Endometrium (tissue), 2 donors: ENCODE measurements around the gene JMJD8.
"Not testable (repeated sequence)": the region's sequence is repeated elsewhere in the genome, so short reads cannot be mapped to it uniquely, and the experiment has no call there.

Experiments
- FAIRE-seq: peaks from 2 replicates; lab custom pipeline; 2012; peaks lifted over from hg19 to GRCh38; lab: Jason Lieb, UNC
- donor health status: control.
- donor health status: control.

JMJD8 gene

DNA sequence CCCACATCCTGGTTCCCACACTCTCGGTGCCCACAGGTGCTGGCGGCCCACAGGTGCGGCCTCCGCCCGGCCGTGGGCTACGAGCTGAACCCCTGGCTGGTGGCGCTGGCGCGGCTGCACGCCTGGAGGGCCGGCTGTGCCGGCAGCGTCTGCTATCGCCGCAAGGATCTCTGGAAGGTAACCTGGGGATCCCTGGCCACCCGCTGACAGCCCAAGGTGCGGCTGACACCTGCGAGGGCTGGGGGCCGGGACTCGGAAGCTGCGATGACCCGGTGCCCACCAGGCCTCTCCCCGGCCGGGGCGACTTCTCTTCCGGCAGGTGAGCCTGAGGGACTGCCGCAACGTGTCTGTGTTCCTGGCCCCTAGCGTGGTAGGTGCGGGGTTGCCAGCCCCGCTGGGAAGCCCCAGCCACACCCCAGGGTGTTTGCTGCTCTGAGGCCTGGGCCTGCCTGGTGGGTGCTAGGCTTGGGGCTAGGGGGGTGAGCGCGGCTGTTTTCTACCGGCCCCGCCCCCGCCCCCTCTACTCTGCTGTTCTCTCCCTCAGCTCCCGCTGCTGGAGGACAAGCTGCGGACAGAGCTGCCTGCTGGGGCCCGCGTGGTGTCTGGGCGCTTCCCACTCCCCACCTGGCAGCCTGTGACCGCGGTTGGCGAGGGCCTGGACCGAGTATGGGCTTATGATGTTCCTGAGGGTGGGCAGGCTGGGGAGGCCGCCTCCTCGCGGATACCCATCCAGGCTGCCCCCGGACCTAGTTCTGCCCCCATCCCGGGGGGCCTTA, 37.8 kb upstream of the JMJD8 start:
- no peak for FAIRE-seq

DNA sequence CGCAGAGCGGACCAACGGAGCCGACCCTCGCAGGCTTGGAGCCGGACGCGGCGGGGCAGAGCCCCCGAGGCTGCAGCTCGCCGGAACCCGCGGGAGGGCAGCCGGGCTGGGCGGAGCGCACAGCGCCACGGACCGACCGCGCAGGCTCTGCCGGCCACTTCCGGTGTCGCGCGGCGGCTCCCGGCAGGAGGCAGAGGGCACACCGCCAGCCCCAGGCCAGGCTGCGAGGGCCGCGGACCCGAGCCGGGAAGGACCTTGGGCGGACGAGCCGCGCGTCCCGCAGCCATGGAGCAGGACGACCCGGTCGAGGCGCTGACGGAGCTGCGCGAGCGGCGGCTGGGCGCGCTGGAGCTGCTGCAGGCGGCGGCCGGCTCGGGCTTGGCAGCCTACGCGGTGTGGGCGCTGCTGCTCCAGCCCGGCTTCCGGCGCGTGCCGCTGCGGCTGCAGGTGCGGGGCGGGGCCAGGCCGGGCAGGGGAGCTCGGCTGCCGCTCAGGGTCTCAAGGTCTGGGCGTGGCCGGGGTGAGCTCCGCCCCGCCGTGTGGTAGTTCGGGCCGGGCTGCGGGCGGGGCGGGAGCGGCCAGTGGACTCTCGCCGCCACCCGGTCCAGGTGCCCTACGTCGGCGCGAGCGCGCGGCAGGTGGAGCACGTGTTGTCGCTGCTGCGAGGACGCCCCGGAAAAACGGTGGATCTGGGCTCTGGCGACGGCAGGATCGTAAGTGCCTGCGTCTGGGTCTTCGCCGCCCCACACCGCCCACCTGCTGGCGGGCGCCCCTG, 37.0 kb upstream of the JMJD8 start, which contains the start of gene ANTKMT:
Gene ANTKMT, plus strand, starts transcription at position 157 of the 775 bp plus-strand sequence. Its CDS starts 129 bp downstream, at position 286.
- FAIRE-seq, result no peak

DNA sequence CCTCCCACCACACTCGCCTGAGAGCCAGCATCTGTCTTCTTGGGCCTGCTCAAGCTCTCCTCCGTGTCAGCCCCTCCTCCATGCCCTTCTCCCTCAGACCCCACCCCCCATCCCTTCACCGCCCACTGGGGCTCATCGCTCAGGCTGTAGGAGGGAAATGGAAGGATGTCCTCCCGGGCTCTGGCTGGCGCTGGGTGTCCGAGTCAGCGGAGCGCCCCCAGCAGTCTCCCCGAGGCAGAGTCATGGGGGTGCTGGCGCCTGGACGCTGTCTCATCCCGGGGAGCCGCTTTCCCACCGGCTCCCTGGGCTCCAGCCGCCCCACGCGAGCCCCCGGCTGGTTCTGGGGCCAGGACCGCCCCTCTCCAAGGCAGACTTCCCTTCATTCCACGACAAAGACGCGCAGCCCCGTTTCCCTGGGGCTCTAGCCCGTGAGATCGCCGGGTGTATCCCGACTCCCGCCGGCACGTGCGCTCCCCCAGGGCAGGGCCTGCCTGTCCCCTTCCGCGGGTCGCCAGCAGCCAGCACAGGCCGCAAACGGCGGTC, 36.4 kb upstream of the JMJD8 start:
- FAIRE-seq, result no peak

DNA sequence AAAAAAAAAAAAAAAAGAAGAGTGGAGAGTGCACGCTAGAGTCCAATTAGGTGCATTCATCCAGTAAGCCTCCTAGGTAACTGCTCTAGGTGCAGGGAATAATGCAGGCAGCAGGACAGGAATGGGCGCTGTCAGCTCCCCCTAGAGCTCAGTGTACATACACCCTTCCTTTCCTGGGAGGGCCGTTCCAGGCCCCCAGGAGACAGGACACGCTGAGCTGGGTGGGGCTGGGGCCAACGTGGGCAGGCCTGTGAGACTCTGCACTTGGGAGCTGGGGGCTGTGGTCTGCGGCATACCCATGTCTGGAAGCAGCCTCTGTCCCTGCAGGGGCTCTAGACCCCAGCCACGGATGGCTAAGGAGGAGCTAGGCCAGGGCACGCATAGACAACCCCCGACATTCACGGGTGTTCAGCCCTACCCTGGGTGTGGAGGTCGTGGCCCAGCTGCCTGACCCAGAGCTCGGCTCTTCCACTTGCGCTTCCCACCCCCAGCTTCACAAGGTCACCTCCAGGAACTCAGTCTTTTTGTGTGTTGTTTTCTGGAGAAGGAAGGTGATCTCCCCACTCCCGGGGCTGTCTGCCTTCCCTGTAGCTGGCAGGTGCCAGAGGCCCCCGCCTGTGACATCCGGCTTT, 35.8 kb upstream of the JMJD8 start:
- FAIRE-seq, result no peak

DNA sequence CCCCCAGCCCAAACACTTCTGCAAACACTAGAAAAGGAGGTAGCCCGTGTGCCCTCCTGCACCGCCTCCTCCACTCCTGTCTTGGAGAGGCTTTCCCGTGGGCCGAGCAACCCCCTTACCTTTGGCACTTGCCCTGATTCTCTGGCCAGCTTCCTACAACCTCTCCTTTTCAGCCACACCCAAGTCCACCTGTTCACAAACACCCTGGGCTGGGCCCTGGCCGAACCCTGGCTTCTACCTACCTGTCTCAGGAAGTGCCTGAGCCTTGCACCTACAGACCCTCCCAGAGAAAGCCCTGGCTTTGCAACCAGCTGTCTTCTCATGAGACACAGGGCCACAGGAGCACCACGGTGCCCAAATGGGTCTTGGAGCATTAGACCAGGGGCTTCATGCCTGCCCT, 34.8 kb upstream of the JMJD8 start:
- no peak for FAIRE-seq

DNA sequence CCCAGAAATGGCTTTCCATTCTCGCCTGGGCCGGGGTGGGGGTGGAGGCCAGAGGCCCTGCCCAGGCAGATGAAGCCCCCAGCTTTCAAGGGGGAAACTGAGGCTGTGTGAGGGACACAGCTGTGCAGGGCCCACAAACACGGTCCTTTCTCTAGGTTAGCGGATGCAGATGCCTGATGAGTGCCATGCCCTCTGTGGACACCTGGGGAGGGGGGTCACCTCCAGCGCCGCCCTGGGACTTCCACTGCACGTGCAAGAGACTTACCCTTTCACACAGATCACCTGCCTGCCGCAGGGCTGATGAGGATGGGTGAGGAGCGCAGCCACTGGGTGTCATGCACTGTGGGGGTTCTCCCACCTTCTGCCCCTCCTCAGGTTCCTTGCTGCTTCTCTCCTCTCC, 34.3 kb upstream of the JMJD8 start:
- FAIRE-seq, result no peak

DNA sequence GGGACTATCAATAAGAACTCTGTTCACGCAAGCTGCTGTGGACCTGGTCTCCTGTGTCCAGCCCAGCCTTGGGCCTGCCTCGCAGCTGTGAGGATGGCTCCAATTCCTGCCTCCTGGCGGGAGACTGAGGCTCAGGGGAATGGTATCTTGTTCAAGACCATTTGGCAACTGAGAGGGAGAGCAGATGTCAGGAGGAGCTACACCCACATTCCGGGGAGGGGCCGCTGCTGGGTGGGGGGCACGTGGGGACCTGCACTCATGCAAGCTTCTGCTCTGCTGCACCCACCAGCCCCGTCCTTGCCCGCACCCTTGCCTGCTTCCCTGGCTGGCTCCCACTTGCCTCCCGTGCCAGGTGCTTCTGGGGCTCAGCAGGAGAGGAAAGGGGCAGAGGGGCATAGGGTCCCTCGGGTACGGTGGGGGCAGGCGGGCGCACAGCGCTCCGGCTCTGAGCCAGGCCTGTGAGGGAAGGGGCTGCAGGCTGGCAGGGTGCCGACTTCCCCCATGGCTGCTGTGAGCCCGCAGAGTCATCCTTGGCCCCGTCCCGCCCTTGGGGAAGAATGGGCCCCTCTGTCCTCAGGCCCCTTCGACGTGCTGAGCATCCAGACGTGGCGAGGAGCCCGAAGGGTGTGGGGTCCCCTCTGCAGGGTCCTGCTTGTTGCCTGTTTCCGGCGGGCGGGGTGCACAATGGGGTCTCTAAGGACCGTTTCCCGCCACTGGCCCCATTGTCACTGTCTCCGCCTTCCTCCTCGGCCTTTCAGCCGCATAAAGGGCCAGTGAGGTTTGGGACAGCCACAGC, 33.5 kb upstream of the JMJD8 start:
- no peak for FAIRE-seq

DNA sequence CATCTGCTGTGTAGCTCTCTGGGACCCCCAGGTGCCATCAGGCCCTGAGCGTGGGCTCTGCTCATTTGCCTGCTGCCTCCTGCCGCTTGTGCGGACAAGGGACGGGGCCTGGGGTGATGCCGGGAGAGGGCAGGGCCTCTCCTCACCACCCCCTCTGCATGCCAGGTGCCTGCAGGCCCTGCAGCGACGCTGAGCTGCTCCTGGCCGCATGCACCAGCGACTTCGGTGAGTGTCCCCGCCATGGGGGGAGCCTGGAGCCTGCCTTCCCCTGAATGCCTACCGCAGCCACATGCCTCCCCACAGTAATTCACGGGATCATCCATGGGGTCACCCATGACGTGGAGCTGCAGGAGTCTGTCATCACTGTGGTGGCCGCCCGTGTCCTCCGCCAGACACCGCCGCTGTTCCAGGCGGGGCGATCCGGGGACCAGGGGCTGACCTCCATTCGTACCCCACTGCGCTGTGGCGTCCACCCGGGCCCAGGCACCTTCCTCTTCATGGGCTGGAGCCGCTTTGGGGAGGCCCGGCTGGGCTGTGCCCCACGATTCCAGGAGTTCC, 32.7 kb upstream of the JMJD8 start:
- FAIRE-seq, result no peak

DNA sequence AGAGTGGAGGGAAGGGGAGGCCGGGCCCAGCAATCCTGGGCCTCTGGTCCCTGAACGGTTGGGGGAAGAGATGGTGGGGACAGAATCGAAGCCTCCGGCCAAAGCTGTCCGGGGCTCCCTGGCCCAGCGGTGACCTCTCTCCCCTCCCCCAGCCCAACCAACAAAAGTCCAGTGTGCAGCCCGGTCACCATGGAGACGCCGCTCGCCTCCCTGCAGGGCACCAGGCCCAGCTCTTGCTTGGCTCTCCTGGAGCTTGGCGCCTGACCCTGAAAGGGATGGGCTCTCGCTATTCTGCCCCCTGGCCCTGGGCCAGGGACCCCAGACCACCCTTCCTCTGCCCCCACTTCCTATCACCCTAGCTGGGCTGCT, 32.0 kb upstream of the JMJD8 start:
- no peak for FAIRE-seq

DNA sequence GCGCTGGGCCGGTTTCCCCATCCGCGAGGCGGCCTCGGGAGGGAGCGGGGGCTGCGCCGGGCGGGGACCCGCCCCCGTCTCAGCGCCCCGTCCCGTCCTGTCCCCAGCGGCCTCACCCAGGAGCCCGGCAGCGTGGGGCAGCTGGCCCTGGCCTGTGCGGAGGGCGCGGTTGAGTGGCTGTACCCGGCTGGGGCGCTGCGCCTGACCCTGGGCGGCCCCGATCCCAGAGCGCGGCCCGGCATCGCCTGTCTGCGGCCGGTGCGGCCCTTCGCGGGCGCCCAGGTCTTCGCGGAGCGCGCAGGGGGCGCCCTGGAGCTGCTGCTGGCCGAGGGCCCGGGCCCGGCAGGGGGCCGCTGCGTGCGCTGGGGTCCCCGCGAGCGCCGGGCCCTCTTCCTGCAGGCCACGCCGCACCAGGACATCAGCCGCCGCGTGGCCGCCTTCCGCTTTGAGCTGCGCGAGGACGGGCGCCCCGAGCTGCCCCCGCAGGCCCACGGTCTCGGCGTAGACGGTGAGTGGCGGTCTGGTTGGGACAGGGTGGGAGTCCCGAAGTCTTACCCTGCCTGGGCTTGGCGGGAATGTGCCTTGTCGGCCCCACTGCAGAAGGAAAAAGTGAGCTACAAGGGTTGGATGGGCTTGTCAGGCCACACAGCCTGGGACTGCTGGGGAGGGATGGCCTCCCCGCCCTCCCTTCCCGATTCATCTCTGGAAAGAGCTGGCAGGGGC, 31.5 kb upstream of the JMJD8 start:
- no peak for FAIRE-seq

DNA sequence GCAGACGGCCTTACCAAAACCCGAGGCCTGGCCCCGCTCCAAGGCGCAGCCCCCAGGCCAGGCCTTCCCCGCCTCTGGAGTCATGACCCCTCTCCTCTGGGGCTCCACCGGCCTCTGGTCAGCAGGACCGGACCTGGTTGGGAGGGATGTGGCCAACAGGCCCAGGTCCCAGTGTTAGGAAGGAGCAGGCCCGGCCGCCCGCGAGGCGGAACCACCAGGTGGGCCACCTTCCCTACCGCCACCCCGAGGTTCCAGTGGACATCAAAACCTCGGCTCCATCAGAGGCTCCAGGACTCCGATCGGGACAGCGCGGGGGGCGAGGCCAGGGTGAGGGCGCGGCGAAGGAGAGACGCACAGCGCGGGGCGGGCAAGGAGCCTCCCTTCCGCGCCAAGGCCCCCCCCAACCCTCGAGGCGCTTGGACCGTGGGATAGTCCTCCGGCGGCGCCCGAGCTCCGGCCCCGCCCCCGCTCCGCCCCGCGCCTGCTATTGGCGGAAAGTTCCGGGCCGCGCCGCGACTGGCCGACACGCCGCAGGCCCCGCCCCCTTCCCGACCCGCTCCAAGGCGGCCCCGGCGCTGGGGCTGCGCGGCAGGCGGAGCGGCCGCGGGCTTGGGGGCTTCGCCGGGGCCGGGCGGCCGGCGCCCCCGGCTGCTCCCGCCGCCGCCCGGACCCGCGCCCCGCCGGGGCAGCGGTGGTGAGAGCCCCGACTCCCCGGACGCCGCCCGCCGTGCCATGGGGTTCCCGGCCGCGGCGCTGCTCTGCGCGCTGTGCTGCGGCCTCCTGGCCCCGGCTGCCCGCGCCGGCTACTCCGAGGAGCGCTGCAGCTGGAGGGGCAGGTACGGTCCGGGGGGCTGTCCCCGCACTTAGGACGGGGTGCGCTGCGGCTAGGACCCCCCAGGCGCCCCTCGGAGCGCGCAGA, 30.7 kb upstream of the JMJD8 start, which contains the start of gene METRN:
Gene METRN, plus strand, starts transcription at position 561 of the 919 bp plus-strand sequence. Its CDS starts 172 bp downstream, at position 733.
- FAIRE-seq, result no peak

DNA sequence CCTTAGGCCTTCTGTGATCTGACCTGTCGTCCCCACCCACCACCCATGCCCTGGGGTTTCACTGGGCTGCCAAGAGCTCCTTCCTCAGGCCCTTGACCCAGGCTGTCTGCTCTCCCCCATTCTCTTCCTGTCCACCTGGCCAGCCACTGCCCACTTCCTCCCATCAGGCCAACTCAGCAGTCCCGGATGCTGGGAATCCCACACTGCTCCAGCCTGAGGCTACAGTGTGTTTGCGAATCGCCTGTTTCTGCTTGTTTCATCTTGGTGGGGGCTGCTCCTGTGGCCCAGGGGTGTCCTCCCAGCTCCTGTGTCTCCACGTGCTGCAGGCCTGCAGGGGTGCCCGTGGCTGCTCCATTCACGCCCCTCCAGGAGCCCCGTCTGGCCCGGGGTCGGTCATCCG, 29.9 kb upstream of the JMJD8 start:
- no peak for FAIRE-seq

DNA sequence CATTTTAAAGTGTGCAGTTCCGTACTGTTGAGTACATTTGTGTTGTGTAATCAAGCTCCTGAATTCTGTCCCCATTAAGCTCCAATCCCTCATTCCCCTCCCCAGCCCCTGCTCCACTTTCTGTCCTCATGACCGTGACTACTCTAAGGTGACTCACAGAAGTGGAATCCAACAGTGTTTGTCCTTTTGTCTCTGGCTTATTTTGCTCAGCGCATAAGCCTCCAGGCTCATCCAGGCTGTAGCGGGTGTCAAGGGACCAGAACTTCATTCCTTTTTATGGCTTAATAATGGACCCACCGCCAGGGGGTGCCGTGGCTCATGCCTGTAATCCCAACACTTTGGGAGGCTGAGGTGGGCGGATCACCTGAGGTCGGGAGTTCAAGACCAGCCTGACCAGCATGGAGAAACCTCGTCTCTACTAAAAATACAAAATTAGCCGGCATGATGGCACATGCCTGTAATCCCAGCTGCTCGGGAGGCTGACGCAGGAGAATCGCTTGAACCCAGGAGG, 28.7 kb upstream of the JMJD8 start:
- not testable (repeated sequence) for FAIRE-seq

DNA sequence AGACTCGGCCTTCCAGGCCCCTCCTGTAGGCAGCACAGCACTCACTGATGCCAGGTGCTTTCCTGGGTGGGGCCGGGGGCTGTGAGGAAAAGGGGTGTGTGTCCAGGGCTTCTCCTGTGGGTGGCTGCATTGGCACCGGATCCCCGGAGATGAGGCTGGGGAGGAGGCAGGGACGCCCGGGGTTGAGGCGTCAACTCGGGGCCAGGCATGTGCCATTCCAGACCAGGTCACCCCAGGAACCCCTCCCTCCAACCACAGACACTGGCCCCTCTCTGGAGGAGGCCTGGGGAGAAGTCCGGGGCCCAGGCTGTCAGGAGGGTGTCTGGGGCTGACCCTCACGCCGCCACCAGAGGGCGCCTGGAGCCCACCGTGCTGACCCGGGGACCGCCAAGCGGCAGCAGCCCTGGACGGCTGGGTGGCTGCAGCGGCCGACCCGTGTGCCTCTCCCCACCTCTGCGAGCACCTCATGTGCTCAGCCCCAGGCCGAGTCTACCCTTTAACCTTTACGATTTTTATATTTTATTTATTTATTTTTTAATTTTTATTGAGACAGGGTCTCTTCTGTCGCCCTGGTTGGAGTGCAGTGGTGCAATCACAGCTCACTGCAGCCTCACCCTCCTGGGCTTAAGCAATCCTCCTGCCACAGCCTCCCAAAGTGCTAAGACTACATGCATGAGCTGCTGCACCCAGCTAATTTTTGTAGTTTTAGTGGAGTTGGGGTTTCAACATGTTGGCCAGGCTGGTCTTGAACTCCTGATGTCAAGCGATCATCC, 27.6 kb upstream of the JMJD8 start:
- FAIRE-seq, result no peak

DNA sequence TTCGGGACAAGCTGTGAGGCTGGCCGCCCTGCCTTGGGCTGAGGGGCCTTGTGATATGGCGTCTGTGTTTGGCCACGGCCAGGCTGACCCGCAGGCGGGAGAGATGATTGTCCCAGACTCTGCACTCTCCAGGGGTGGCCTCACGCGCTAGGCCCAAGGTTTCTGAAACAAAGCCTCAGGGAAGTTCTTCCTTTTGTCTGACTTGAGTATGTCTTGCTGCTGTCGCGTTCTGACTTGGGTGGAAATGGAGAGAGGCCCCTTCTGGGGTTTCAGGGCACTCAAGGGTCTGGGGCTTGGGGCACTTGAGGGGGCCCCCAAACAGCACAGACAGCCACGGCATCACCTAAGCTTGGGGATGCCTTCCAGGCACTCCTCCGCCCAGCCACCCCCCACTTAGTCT, 26.9 kb upstream of the JMJD8 start:
- no peak for FAIRE-seq

DNA sequence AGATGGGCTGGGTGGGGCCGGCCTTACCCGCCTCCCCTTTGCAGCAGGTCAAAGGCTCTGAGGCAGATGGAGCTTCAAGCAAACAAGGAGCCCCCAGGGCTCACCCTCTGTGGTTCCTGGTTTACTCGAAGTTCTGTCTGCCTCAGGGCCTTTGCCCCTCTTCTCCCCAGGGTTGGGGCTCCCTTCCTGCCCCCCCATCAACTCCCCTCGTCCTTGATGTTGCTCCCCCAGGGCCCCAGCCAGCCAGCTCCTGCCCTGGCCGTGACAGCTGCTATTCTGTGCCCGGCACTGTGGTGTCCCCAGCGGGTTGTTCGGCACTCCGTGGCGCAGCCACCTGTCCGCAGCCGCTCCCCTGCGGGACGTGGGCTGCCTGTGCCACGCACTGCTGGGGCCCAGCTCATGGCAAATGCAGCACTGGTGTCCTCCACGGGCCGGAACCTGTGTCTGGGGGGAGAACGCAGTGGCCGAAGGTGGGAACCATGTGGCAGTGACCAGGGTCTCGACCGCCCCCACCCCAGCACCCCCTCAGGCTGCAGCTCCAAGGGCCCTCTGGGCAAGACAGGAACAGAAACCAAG, 26.5 kb upstream of the JMJD8 start:
- FAIRE-seq, result no peak

DNA sequence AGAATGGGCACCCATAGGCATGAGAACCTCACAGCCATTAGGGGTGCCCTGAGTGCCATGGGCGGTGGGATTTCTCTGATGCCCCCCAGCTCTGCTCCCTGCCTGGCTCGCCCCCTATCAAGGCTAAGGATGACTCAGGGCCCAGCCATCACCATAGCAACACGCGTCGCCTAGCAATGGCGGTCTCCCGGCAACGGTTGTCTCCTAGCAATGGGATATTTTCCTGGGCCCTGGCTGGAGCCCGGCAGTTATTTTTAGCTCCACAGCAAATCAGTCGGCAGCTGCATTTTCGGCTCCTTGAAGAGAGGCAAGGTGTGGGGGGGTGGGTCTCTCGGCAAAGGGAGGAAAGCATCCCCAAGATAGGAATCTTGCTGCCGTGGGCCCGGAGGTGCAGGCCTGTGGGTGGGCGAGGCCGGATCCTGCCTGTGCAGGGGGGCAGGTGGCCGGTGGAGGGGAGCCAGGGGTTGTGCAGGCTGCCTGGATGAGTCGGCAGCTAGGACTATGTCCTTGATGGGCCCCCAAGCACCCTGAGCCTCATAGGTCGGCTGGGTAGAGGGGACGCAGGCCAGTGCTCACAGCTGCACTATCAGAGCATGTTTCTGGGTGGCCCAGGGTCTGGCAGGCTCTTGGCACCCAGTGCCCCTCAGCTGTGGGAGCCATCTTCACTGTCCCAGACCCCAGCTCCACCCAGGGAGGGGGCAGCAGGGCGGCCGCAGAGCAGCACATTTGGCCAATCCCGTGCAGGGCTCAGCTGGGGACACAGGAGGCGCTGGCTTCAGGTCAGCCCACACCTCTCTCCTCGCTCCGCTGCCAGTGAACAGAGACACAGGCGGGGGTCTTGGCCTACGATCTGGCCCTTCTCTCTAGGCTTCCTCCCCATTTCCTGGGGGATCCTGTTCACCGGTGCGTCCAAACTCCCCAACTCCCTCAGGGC, 25.7 kb upstream of the JMJD8 start:
- no peak for FAIRE-seq
